ENCODE measurements around the gene KHSRP. TPM values are rescaled to one million over a fixed set of nuclear protein-coding genes. Genes with fewer than 3 reads are reported as not detected.
A peak's percentile ranks its signal among the peaks of the same experiment; 100 is the strongest.

The KHSRP gene
- total and polyA plus RNA-seq, 9 donors: 46.9 to 256 (median 213) TPM

DNA sequence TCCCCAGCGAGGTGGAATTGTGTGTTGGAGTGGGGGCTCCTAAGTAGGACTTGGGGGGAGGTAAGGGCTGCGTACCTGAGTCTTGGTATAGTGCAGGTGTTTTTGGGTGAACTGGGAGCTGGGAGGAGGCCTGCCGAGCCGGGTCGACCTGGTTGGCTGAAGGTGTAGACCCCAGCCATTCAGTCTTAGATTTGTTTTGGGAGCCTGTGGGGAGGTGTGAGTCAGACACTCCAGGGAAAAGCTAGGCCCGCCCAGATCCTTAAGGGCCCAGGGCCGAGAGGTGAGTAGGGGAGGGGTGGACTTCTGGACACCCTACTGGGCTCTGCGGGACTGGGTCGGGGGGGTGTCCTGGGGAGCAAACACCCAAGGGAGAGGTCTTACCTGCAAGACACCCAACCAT is 40.4 kb upstream of the KHSRP start:
- H3K4me1 ChIP-seq (ENCODE audit: control insufficient read depth, insufficient read depth, low read length): peaks cover 9% of the 10 kb centered on the region
- peaks cover 50% of the 10 kb centered on the region for H3K27me3 ChIP-seq (ENCODE audit: control insufficient read depth, insufficient read depth, low read length)
- 28% methylated on average over 6 of the region's 9 CpGs for WGBS (ENCODE audit: insufficient coverage)
- H3K36me3 ChIP-seq (ENCODE audit: control insufficient read depth, insufficient read depth, low read length): no peaks in the 10 kb centered on the region
- DNase-seq: no peak
- no peaks in the 10 kb centered on the region for H3K9me3 ChIP-seq (replicated peaks; ENCODE audit: control insufficient read depth, low read depth, low read length)
- no peak overlapping the region for H3K27ac ChIP-seq (ENCODE audit: low read length)
- no peak overlapping the region for H3K4me3 ChIP-seq (ENCODE audit: low read length)

DNA sequence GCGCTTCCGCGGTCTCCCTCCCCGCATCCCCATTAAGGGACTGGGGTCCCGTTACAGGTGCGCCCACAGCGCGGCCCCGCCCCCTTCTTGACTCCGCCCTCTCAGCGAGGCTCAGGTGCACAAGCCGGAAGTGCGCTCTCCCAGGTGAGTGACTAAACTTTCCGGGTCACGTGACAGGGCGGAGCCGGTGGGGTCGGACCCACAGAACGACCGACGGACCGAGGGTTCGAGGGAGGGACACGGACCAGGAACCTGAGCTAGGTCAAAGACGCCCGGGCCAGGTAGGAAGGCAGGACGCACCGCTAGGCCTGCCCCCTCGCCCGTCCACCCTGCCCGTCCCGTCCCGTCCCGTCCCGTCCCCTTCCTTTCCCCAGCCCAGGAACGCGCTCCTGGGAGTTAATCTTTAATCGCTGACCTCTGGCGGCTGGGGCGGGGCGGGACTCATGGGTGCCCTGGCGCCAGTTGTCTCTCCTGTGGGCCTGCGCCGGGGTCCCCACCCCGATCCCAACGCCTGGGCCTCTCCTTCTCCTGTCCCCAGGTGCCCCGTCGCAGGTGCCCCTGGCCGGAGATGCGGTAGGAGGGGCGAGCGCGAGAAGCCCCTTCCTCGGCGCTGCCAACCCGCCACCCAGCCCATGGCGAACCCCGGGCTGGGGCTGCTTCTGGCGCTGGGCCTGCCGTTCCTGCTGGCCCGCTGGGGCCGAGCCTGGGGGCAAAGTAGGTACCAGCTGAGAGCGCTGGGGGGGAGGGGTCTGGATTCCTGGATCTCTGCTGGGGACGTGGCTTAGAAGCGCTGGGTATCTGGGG is 39.7 kb upstream of the KHSRP start, which contains the start of gene CRB3:
TSS of gene CRB3 (plus strand) at position 202 of the 804 bp plus-strand sequence. CDS start at position 633, 431 bp downstream.
- Histone ChIP-seq H3K27me3 (ENCODE audit: control insufficient read depth, insufficient read depth, low read length) (peaks cover 50% of the 10 kb centered on the region), H3K4me3 (ENCODE audit: low read length) (no peak within 1 kb of the TSS), H3K36me3 (ENCODE audit: control insufficient read depth, insufficient read depth, low read length) (no peaks in the 10 kb centered on the region), H3K4me1 (ENCODE audit: control insufficient read depth, insufficient read depth, low read length) (peaks cover 9% of the 10 kb centered on the region), H3K27ac (ENCODE audit: low read length) (no peak within 1 kb of the TSS), H3K9me3 (replicated peaks; ENCODE audit: control insufficient read depth, low read depth, low read length) (no peaks in the 10 kb centered on the region)
- no peak for DNase-seq
- under 1% methylated on average over 62 of the region's 65 CpGs for WGBS (ENCODE audit: insufficient coverage)

DNA sequence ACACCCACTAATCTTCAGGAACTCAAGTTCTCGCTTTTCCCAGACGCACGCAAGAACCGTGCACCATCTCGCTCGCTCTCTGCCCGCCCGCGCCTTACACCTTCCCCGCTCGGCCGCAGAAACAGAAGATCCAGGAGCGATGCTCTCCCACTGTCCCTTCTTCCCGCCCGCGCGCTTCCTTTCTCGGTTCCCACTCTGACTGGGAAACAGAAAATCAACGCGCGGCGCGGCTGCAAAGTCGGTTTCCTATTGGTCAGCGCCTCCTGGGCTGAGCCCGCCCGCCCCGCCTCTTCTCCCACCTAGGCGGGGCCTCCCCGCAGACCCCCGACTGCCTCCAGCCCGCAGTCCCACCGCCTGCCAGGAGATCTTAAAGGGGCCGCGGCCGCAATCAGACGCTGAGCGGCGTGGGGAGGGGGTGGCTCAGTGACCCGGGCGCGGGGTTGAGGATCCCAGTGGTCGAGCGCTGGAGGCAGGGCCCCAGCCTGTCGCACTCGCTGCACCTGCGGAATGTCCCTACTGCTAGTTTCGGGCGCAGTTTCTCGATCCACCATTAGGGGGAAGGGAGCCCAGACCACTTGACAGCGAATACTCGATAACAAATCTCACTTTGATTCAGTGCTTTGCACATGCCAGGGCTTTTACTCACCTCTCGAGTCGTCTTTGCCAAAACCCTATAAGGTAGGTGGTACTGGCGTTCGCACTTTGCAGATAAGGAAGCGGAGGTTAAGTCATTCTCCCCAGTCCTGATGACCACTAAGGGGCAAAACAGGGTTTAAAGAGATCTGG is 35.7 kb upstream of the KHSRP start:
- WGBS (ENCODE audit: insufficient coverage): under 1% methylated on average over 36 of the region's 57 CpGs
- peaks cover 26% of the 10 kb centered on the region for H3K27me3 ChIP-seq (ENCODE audit: control insufficient read depth, insufficient read depth, low read length)
- H3K36me3 ChIP-seq (ENCODE audit: control insufficient read depth, insufficient read depth, low read length): peaks cover 8% of the 10 kb centered on the region
- H3K27ac ChIP-seq (ENCODE audit: low read length): peak overlapping the region; percentile 77
- peak overlapping the region; percentile 77 for H3K4me3 ChIP-seq (ENCODE audit: low read length)
- H3K4me1 ChIP-seq (ENCODE audit: control insufficient read depth, insufficient read depth, low read length): peaks cover 17% of the 10 kb centered on the region
- peak; percentile 100 for DNase-seq
- H3K9me3 ChIP-seq (replicated peaks; ENCODE audit: control insufficient read depth, low read depth, low read length): peaks cover 3% of the 10 kb centered on the region

DNA sequence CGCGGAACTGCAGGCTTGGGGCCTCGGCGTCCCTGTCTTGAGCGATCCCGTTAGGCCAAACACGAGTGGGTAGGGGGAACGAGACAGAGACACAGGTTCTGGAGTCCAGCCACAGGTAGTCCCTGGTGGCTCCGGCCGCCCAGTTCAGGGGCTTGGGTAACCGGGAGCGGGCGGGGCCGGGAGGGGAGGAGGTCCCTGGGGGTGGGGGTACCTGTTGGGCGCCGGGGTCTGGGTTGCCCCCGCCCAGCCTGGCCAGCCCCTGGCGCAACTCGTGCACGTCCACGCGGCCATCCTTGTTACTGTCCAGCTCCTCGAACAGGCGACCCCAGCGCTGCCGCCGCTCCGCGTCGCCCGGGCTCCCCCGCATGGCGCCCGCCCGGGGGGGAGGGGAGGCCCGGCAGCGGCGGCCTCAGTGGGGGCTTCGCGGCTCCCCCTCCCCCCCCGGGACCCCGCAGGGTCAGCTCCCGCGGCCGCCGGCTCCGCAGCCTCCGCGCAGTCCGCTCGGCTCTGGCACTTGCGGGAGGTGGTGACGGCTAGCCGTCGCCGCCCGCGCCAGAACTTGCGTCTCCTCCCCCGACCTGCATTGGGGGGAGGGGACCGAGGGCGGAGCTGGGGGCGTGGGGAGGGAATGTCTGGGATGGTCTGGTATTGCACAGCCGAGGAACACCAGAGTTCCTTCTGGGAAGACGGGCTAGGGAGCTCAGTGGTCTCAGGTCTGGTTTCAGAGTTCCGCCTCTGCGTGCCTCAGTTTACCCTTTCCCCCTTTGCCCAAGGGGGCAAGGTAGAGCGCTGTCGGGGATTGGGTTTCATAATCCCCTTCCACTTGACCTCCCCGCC is 34.9 kb upstream of the KHSRP start, which contains the start of gene SLC25A23:
TSS of gene SLC25A23 (minus strand) at position 531 of the 837 bp plus-strand sequence. CDS start at position 367, 164 bp downstream.
- H3K27ac ChIP-seq (ENCODE audit: low read length): peak within 1 kb of the TSS; percentile 77
- H3K36me3 ChIP-seq (ENCODE audit: control insufficient read depth, insufficient read depth, low read length): peaks cover 16% of the 10 kb centered on the region
- under 1% methylated on average over 46 of the region's 70 CpGs for whole genome bisulfite sequencing (ENCODE audit: insufficient coverage)

DNA sequence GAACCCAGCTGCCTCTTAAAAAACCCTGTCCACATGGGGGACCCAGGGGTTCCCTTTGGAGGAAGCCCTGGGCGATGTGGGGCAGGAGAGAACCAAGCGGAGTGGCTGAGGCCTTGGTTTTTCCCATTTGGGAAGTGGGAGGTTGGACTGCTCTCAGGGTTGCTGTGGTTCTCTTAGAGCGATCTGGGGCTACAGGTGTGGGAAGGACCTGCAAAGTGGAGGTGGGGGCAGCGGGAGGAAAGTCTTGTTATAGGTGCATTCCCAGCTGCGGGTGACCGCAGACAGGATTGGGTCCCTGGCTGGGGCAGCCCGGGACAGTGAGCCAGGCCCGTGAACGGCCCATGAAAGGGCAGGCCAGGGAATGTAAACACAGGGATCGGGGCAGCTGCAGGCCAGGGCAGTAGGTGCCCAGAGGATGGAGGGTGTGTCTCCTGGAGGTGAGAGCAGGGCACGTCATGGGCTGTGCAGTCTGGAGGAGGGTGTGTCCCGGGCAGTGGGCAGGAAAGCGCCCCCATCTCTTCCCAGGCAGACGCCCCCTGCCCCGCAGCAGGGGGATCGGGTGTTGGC is 34.2 kb upstream of the KHSRP start:
- H3K27ac ChIP-seq (ENCODE audit: low read length): no peak overlapping the region
- H3K4me3 ChIP-seq (ENCODE audit: low read length): peak overlapping the region; percentile 26
- peaks cover 11% of the 10 kb centered on the region for H3K27me3 ChIP-seq (ENCODE audit: control insufficient read depth, insufficient read depth, low read length)
- H3K4me1 ChIP-seq (ENCODE audit: control insufficient read depth, insufficient read depth, low read length): peaks cover 13% of the 10 kb centered on the region
- no peak for DNase-seq
- peaks cover 17% of the 10 kb centered on the region for H3K9me3 ChIP-seq (replicated peaks; ENCODE audit: control insufficient read depth, low read depth, low read length)
- 36% methylated on average over 14 of the region's 16 CpGs for WGBS (ENCODE audit: insufficient coverage)
- H3K36me3 ChIP-seq (ENCODE audit: control insufficient read depth, insufficient read depth, low read length): peaks cover 23% of the 10 kb centered on the region

More for the DNA sequence above, 34.9 kb upstream of the KHSRP start, which contains the start of gene SLC25A23:
- H3K9me3 ChIP-seq (replicated peaks; ENCODE audit: control insufficient read depth, low read depth, low read length): peaks cover 10% of the 10 kb centered on the region
- H3K4me1 ChIP-seq (ENCODE audit: control insufficient read depth, insufficient read depth, low read length): peaks cover 17% of the 10 kb centered on the region
- H3K4me3 ChIP-seq (ENCODE audit: low read length): peak within 1 kb of the TSS; percentile 77
- H3K27me3 ChIP-seq (ENCODE audit: control insufficient read depth, insufficient read depth, low read length): peaks cover 18% of the 10 kb centered on the region
- DNase-seq: peak; percentile 92

DNA sequence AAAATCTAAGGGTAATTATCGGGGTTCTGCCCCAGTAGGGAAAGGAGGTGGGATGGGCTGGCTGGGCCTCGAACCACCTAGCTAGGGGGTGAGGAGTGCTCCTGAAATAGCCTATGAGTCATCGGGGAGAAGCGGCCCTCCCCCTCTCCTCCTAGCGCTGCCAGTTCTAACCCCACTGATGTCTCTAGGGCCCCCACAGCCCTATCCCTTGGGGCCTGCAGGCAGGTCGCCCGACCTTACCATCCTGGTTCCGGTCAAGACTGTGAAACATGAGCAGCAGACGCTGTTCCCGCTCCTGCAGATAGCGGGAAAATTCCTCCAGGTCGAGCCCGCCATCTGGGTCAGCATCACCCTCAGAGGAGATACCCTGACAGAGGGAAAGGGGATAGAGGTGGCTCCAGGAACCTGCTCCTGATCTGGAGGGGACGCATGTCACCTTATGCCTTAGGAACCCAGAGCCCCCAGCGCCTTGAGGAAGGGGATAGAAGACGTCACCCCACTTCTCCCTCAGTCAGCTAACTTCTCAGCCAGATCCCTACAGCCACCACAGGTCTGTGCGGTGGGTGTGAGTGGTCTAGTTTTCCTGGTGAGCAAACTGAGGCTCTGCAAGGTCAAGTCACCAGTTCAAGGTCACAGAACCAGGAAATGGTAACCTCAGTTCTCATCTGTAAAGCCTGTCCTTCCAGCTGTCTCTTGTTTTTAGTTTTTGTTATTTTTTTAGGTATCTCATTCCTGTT is 33.5 kb upstream of the KHSRP start:
- peaks cover 25% of the 10 kb centered on the region for H3K36me3 ChIP-seq (ENCODE audit: control insufficient read depth, insufficient read depth, low read length)
- peaks cover 18% of the 10 kb centered on the region for H3K9me3 ChIP-seq (replicated peaks; ENCODE audit: control insufficient read depth, low read depth, low read length)
- no peak overlapping the region for H3K27ac ChIP-seq (ENCODE audit: low read length)
- no peak for DNase-seq
- H3K27me3 ChIP-seq (ENCODE audit: control insufficient read depth, insufficient read depth, low read length): peaks cover 5% of the 10 kb centered on the region
- H3K4me3 ChIP-seq (ENCODE audit: low read length): no peak overlapping the region
- peaks cover 13% of the 10 kb centered on the region for H3K4me1 ChIP-seq (ENCODE audit: control insufficient read depth, insufficient read depth, low read length)
- 71% methylated on average over 6 of the region's 17 CpGs for WGBS (ENCODE audit: insufficient coverage)

DNA sequence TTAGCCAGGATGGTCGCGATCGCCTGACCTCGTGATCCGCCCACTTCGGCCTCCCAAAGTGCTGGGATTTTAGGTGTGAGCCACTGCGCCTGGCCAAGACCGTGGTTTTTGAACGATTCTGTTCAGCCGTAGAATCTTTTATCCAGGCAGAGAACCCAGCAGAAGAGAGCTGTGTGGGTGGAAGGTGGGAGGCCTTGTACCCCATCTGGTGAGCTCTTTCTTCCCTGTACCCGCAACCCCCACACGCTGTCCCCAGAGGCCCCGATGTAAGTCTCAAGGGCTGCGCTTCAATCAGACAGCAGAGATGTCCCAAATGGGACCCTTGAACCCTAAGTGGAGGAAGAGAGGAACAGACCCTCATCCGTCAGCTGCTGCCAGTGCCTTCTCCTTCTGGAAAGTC is 31.3 kb upstream of the KHSRP start:
- no peaks in the 10 kb centered on the region for H3K27me3 ChIP-seq (ENCODE audit: control insufficient read depth, insufficient read depth, low read length)
- H3K9me3 ChIP-seq (replicated peaks; ENCODE audit: control insufficient read depth, low read depth, low read length): peaks cover 18% of the 10 kb centered on the region
- no peak for DNase-seq
- 97% methylated on average over 9 of the region's 15 CpGs for WGBS (ENCODE audit: insufficient coverage)
- peaks cover 30% of the 10 kb centered on the region for H3K36me3 ChIP-seq (ENCODE audit: control insufficient read depth, insufficient read depth, low read length)
- H3K27ac ChIP-seq (ENCODE audit: low read length): no peak overlapping the region
- H3K4me1 ChIP-seq (ENCODE audit: control insufficient read depth, insufficient read depth, low read length): peaks cover 13% of the 10 kb centered on the region
- H3K4me3 ChIP-seq (ENCODE audit: low read length): no peak overlapping the region

DNA sequence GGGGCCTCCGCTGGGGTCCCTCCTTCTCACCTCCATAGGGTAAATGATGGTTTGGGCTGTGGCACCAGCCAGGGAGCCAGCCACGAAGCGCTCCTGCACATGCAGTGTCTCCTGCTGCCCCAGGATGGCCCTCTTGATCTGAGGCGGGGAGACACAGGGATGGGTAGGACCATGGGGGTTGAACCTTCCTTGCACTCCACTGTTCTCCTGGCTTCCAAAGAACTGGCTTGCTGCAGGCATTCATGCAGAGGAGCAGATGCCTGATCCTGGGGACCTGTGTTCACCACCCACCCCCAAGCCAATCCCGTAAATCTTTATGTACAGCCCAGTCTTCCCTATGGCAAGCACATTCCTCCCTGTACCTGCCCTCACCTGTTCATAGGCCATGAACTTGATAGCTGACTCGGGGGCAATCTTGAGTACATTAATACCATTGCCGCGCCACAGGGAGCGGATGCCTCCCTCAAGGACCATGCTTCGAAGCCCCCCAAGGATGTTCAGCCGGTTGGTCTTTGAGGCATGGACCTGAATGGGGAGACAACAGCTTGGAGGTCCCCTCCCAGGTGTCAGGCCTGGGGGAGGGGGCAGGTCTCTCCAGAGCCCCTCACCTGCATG is 29.4 kb upstream of the KHSRP start:
- Histone ChIP-seq H3K27ac (ENCODE audit: low read length) (no peak overlapping the region), H3K27me3 (ENCODE audit: control insufficient read depth, insufficient read depth, low read length) (no peaks in the 10 kb centered on the region), H3K4me3 (ENCODE audit: low read length) (no peak overlapping the region), H3K9me3 (replicated peaks; ENCODE audit: control insufficient read depth, low read depth, low read length) (peaks cover 18% of the 10 kb centered on the region), H3K36me3 (ENCODE audit: control insufficient read depth, insufficient read depth, low read length) (peaks cover 33% of the 10 kb centered on the region), H3K4me1 (ENCODE audit: control insufficient read depth, insufficient read depth, low read length) (peaks cover 6% of the 10 kb centered on the region)
- 100% methylated on average over 3 of the region's 11 CpGs for WGBS (ENCODE audit: insufficient coverage)
- no peak for DNase-seq

DNA sequence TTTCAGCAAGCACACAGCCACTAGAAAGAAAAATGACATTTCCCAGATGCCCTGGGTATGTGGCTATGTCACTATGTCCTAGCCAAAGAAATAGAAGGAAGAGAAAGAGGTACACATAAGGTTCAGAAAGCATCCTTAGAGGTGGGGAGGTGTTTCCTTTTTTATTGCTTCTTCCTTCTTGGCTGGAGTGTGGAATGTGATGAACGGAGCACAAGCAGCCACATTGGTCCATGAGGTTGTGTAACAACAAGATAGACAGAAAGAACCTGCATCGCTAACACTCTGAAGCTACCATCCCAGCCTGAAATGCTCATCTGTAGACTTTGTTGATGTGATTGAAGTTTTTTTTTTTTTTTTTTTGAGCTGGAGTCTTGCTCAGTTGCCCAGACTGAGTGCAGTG is 28.3 kb upstream of the KHSRP start:
- Histone ChIP-seq H3K27ac (ENCODE audit: low read length) (no peak overlapping the region), H3K4me1 (ENCODE audit: control insufficient read depth, insufficient read depth, low read length) (no peaks in the 10 kb centered on the region), H3K4me3 (ENCODE audit: low read length) (no peak overlapping the region), H3K36me3 (ENCODE audit: control insufficient read depth, insufficient read depth, low read length) (peaks cover 33% of the 10 kb centered on the region), H3K27me3 (ENCODE audit: control insufficient read depth, insufficient read depth, low read length) (no peaks in the 10 kb centered on the region), H3K9me3 (replicated peaks; ENCODE audit: control insufficient read depth, low read depth, low read length) (peaks cover 18% of the 10 kb centered on the region)
- DNase-seq: no peak
- whole genome bisulfite sequencing (ENCODE audit: insufficient coverage): no CpG with 5 or more reads among the region's 2 CpGs

Measured in muscle of leg (tissue), 11 donors.